ENCODE measurements around the gene KIF23. TPM values are rescaled to one million over a fixed set of nuclear protein-coding genes. Genes with fewer than 3 reads are reported as not detected.

KIF23 gene
- total and polyA plus RNA-seq, 2 experiments from 2014 or later: 52.9 to 103 TPM

DNA sequence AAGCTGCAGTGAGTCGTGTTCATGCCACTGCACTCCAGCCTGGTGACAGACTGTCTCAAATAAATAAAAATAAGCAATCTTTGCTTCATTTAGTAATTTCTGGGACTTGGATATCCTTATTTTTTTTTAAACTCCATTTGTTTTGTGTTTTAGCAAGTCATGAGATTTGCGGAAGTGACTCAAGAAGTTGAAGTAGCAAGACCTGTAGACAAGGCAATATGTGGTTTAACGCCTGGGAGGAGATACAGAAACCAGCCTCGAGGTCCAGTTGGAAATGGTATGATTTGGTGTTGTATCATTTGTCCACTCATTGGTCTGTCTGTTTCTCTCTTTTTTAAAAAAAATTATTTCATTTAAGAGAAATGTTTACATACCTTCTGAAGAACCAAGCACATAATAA lies 21.8 kb downstream of the KIF23 start:
- H3K4me3 Mint-ChIP-seq: no peak overlapping the region
- TF ChIP-seq STAT1 (IDR thresholded peaks at IDR 0.05; ENCODE audit: unreplicated experiment): no peak
- TF ChIP-seq EZH2phosphoT487 (IDR thresholded peaks at IDR 0.05; ENCODE audit: unreplicated experiment): no peak
- TF ChIP-seq, protein P1, sequence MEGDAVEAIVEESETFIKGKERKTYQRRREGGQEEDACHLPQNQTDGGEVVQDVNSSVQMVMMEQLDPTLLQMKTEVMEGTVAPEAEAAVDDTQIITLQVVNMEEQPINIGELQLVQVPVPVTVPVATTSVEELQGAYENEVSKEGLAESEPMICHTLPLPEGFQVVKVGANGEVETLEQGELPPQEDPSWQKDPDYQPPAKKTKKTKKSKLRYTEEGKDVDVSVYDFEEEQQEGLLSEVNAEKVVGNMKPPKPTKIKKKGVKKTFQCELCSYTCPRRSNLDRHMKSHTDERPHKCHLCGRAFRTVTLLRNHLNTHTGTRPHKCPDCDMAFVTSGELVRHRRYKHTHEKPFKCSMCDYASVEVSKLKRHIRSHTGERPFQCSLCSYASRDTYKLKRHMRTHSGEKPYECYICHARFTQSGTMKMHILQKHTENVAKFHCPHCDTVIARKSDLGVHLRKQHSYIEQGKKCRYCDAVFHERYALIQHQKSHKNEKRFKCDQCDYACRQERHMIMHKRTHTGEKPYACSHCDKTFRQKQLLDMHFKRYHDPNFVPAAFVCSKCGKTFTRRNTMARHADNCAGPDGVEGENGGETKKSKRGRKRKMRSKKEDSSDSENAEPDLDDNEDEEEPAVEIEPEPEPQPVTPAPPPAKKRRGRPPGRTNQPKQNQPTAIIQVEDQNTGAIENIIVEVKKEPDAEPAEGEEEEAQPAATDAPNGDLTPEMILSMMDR (conservative IDR thresholded peaks at IDR 0.05; ENCODE audit: low read depth in 2 of 2): no peak
- no peak for TF ChIP-seq NANOG (IDR thresholded peaks at IDR 0.05; ENCODE audit: borderline replicate concordance)
- TF ChIP-seq, protein P2, sequence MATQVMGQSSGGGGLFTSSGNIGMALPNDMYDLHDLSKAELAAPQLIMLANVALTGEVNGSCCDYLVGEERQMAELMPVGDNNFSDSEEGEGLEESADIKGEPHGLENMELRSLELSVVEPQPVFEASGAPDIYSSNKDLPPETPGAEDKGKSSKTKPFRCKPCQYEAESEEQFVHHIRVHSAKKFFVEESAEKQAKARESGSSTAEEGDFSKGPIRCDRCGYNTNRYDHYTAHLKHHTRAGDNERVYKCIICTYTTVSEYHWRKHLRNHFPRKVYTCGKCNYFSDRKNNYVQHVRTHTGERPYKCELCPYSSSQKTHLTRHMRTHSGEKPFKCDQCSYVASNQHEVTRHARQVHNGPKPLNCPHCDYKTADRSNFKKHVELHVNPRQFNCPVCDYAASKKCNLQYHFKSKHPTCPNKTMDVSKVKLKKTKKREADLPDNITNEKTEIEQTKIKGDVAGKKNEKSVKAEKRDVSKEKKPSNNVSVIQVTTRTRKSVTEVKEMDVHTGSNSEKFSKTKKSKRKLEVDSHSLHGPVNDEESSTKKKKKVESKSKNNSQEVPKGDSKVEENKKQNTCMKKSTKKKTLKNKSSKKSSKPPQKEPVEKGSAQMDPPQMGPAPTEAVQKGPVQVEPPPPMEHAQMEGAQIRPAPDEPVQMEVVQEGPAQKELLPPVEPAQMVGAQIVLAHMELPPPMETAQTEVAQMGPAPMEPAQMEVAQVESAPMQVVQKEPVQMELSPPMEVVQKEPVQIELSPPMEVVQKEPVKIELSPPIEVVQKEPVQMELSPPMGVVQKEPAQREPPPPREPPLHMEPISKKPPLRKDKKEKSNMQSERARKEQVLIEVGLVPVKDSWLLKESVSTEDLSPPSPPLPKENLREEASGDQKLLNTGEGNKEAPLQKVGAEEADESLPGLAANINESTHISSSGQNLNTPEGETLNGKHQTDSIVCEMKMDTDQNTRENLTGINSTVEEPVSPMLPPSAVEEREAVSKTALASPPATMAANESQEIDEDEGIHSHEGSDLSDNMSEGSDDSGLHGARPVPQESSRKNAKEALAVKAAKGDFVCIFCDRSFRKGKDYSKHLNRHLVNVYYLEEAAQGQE (IDR thresholded peaks at IDR 0.05; ENCODE audit: unreplicated experiment): no peak
- TF ChIP-seq EZH2 (IDR thresholded peaks at IDR 0.05; ENCODE audit: low read depth, unreplicated experiment): no peak
- TF ChIP-seq, protein P3, sequence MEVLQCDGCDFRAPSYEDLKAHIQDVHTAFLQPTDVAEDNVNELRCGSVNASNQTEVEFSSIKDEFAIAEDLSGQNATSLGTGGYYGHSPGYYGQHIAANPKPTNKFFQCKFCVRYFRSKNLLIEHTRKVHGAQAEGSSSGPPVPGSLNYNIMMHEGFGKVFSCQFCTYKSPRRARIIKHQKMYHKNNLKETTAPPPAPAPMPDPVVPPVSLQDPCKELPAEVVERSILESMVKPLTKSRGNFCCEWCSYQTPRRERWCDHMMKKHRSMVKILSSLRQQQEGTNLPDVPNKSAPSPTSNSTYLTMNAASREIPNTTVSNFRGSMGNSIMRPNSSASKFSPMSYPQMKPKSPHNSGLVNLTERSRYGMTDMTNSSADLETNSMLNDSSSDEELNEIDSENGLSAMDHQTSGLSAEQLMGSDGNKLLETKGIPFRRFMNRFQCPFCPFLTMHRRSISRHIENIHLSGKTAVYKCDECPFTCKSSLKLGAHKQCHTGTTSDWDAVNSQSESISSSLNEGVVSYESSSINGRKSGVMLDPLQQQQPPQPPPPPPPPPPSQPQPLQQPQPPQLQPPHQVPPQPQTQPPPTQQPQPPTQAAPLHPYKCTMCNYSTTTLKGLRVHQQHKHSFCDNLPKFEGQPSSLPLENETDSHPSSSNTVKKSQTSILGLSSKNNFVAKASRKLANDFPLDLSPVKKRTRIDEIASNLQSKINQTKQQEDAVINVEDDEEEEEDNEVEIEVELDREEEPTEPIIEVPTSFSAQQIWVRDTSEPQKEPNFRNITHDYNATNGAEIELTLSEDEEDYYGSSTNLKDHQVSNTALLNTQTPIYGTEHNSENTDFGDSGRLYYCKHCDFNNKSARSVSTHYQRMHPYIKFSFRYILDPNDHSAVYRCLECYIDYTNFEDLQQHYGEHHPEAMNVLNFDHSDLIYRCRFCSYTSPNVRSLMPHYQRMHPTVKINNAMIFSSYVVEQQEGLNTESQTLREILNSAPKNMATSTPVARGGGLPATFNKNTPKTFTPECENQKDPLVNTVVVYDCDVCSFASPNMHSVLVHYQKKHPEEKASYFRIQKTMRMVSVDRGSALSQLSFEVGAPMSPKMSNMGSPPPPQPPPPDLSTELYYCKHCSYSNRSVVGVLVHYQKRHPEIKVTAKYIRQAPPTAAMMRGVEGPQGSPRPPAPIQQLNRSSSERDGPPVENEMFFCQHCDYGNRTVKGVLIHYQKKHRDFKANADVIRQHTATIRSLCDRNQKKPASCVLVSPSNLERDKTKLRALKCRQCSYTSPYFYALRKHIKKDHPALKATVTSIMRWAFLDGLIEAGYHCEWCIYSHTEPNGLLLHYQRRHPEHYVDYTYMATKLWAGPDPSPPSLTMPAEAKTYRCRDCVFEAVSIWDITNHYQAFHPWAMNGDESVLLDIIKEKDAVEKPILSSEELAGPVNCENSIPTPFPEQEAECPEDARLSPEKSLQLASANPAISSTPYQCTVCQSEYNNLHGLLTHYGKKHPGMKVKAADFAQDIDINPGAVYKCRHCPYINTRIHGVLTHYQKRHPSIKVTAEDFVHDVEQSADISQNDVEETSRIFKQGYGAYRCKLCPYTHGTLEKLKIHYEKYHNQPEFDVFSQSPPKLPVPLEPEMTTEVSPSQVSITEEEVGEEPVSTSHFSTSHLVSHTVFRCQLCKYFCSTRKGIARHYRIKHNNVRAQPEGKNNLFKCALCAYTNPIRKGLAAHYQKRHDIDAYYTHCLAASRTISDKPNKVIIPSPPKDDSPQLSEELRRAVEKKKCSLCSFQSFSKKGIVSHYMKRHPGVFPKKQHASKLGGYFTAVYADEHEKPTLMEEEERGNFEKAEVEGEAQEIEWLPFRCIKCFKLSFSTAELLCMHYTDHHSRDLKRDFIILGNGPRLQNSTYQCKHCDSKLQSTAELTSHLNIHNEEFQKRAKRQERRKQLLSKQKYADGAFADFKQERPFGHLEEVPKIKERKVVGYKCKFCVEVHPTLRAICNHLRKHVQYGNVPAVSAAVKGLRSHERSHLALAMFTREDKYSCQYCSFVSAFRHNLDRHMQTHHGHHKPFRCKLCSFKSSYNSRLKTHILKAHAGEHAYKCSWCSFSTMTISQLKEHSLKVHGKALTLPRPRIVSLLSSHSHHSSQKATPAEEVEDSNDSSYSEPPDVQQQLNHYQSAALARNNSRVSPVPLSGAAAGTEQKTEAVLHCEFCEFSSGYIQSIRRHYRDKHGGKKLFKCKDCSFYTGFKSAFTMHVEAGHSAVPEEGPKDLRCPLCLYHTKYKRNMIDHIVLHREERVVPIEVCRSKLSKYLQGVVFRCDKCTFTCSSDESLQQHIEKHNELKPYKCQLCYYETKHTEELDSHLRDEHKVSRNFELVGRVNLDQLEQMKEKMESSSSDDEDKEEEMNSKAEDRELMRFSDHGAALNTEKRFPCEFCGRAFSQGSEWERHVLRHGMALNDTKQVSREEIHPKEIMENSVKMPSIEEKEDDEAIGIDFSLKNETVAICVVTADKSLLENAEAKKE (CRISPR knock-in tag; IDR thresholded peaks at IDR 0.05): no peak
- TF ChIP-seq ZNF331 (CRISPR knock-in tag; IDR thresholded peaks at IDR 0.05; ENCODE audit: low read depth): no peak
- no peak for TF ChIP-seq POLR2AphosphoS5 (IDR thresholded peaks at IDR 0.05; ENCODE audit: low read depth)
- no peak for TF ChIP-seq CREB1 (CRISPR knock-in tag; IDR thresholded peaks at IDR 0.05; ENCODE audit: low read depth)
- no peaks in the 10 kb centered on the region for H3K4me1 ChIP-seq (ENCODE audit: insufficient read depth)
- no peaks in the 10 kb centered on the region for H3F3A ChIP-seq (replicated peaks; ENCODE audit: low read depth)
- H3K4me3 ChIP-seq: no peak overlapping the region
- H3K79me2 ChIP-seq (replicated peaks; ENCODE audit: insufficient read depth): peaks cover 7% of the 10 kb centered on the region
- DNase-seq (ENCODE audit: low spot score): no peak
- no peak overlapping the region for H3K27ac ChIP-seq (ENCODE audit: low read depth)
- no peaks in the 10 kb centered on the region for H3K9me3 Mint-ChIP-seq
- H3K9me2 ChIP-seq (ENCODE audit: insufficient read depth): no peaks in the 10 kb centered on the region
- no peak for ATAC-seq
- H3K36me3 Mint-ChIP-seq (ENCODE audit: low read depth): peaks cover 80% of the 10 kb centered on the region
- H3K36me3 ChIP-seq (ENCODE audit: insufficient read depth): peaks cover 57% of the 10 kb centered on the region
- H3K4me1 Mint-ChIP-seq: no peaks in the 10 kb centered on the region
- peaks cover 10% of the 10 kb centered on the region for H4K20me1 ChIP-seq (replicated peaks; ENCODE audit: insufficient read depth)
- H3K27me3 Mint-ChIP-seq (ENCODE audit: insufficient read depth, low read depth, poor library complexity): no peaks in the 10 kb centered on the region
- no peaks in the 10 kb centered on the region for H3K27me3 ChIP-seq (ENCODE audit: insufficient read depth)
- no peak overlapping the region for H2AFZ ChIP-seq
- H3K4me2 ChIP-seq: no peak overlapping the region
- no peak overlapping the region for H3K27ac Mint-ChIP-seq

Measured in GM23338 (cell line).